ENCODE data around the gene C2orf15.
"Not testable (repeated sequence)": the region's sequence is repeated elsewhere in the genome, so short reads cannot be mapped to it uniquely, and the experiment has no call there.

The C2orf15 gene

DNA sequence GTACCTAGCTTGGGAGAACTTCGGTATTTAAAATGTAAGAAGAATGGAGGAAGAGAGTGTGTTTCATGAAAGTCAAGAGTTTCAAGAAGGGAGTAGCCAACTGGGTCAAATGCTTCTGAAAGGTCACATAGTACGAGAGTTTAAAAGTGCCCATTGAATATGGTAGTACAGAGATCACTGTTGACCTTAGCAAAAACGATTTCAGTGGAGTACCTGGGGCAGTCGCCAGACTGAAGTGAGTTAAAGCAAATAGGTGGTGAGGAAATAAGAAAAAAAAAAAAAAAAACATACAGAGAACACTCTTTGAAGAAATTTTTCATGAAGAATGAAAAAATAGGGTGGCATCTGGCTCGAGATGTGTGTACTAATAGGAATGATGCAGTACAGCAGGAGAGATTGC is 24.7 kb downstream of the C2orf15 start:
- DNase-seq (ENCODE audit: low spot score): no peak

DNA sequence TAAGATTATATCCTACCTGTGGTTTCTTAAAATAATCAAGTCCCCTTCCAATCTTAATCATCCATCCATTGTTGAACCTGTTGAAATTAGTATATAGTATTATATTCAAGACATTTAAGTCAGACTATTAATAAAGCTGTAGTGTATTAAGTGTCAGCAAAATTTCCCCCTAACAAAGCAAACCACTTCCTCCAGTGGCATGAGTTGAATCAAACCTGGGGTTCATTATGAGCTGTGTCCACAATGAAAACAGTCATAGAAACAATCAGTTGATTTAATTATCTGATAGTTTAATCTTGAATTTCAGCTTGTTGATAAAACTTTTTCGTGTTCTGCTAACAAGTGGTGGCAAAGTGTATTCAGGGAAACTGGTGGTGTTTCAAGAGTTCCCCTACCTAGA is 28.0 kb downstream of the C2orf15 start:
- no peak for DNase-seq (ENCODE audit: low spot score)

DNA sequence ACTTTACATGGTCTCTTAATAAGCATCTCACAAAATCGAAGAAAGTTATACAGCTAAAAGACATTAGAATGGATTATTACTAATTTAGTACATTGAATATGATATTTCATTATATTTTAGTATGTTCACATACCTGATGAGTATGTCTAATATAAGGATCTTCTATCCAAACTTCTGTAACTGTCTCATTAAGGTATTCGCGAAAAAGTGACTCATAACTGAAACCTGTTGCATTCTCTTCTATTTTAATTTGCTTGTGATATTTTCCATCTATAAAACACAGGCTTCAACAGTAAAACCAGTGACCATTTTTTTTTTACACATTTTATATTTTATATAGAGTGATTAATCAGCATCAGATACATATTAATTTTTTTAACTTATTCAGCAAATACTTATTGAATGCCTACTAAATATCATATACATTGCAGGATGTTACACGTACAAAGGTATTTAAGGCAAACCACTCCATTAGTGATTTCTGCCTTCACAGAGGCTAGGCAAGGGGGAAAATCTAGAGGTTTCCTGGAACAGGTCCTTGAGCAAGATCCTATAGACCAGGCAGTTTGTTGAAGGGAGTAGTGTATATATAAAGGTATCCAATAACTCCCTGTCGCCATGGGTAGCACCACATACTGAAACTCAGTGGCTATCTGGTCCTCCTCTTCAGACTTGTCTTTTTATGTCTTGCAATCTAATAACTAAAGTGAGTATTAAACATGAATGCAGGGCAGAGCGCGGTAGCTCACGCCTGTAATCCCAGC is 30.1 kb downstream of the C2orf15 start:
- DNase-seq (ENCODE audit: low spot score): no peak

DNA sequence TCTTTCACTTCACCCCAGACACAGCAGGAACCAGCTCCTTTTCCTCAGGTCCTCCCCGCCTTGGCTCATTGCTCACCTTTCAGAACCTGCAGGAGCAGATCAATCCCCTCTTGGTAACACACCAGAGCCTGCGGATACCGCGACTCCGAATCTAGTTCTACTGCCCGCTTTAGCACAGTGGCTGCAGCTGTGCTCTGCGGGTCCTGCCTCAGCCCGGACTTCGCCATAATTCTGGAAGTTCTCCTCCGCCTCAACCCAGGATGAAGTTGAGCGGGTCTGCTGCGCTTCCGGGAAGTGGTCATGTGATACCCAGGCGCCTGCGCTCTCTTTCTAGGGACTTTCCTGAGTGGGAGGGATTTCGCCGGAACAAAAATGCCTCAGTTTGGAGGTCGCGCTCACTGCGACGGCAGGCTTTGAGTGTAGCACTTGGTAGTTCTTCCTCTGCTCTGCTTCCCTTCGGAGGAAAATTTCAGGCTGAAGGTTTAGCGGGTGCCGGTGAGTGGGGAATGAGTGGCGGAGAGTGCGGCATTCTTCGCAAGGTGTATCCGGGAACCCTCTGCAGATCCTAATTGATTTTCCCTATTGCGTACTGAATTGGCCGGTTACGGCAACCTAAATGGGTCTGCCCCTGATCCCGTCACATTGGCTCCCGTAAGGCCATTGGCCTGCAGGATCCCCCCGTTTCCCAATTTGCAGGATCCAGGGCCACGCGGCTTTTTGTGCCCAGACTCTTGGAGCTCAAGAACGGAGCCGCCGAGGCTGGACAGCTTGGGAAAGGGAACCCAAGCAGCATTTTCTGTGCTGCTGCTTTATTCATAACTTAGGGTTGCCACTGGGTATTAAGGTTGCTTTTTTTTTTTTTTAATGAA is 39.5 kb downstream of the C2orf15 start, which contains the start of the genes MITD1 and MRPL30:
Gene MITD1 (minus strand): TSS at position 304 of the 869 bp plus-strand sequence. CDS start 77 bp downstream, at position 227.
Gene MRPL30 (plus strand): TSS at position 430 of the 869 bp plus-strand sequence. CDS start 5,020 bp downstream, outside the sequence.
- peak; percentile 96 for DNase-seq (ENCODE audit: low spot score)

DNA sequence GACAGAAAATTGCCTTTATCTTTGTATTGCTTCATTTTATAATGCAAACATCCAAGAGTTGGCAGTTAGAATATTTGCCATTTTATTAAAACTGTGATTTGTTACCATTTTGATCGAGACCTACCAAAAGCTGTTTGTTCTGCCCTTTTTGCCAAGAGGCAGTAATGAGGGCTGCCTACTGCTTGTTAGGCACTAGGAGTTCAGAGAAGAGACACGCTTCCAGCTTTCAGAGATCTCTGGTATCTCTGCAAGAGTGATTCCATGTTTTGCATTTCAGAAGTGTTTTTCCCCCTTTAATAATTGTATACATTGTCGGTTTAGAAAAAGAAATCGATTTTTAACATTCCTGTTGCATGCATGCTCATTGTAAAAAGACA is 40.1 kb downstream of the C2orf15 start:
- DNase-seq (ENCODE audit: low spot score): peak; percentile 19

DNA sequence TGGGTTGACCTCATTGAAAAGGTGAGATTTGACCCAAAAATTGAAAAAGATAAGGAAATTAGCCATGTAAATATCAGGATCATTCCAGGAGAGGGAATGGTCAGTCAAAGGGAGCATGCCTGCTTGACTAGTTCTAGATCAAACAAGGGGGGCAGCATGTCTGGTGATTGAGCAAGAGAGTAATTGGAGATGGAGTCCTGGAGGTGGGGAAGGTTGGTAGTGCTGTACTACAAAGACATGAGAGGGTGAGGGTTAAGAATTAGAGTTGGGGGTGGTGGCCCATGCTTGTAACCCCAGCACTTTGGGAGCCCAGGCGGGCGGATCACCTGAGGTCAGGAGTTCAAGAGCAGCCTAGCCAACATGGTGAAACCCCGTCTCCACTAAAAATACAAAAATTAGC is 41.5 kb downstream of the C2orf15 start:
- no peak for DNase-seq (ENCODE audit: low spot score)

DNA sequence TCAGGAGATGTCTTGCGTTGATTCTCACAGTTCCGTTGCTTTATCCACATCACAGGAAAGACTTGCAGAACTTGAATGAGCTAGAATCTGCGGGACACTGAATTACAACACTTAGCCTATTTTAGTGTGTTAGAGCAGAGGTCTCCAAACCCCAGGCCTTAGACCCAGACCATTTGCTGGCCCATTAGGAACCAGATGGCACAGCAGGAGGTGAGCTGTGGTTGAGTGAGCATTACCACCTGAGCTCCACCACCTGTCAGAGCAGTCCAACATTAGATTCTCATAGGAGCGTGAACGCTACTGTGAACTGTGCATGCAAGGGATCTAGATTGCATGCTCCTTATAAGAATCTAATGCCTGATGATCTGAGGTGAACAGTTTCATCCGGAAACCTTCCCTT is 43.3 kb downstream of the C2orf15 start:
- DNase-seq (ENCODE audit: low spot score): no peak

DNA sequence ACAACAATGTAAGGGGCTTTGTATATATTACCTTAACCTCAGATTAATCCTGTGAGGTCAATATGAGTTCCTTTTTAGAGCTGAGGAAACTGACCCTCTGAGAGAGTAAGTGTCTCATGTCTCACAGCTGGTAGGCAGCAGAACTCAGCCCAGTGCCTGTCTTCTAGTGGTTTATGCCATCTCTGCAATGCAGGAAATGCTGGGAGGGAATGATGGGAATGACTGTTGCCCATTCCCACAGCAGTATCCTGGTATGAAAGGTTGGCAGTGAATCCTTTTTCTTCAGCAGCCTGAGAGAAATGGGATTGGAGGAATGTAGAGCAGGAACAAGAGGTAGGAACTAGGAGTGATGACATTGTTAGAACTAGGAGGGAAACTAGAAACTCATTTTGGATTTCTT is 45.5 kb downstream of the C2orf15 start:
- DNase-seq (ENCODE audit: low spot score): no peak

DNA sequence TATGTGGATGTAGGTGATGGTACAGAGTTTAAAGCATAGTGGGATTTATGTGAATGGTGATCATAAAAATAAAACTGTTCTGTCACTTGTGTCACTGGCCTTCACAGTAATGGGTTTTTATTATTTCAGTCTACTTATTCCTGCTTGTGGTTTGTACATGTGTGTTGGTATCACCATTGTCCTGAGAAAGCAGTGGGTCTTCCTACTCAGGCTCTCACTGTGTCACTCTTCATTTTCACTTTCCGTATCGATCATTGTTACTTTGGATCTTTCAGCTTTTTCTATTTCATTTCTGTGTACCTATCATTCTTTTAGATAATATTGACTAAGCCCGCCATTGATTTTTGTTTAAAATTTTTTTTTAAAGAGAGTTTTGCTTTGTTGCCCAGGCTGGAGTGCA is 46.9 kb downstream of the C2orf15 start:
- DNase-seq (ENCODE audit: low spot score): no peak

DNA sequence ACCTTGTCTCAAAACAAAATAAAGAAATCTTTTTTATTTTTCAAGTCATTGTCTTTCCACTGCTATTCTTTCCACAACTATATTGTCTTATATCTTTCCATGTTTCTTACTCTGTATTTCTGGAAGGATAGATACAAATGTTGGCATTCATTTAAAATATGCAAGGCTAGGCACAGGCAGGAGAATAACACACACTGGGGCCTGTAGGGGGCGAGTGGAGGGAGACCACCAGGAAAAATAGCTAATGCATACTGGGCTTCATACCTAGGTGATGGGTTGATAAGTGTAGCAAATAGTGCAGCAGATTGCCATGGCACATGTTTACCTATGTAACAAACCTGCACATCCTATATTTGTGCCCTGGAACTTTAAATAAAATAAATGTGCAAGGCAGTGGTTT is 49.0 kb downstream of the C2orf15 start:
- DNase-seq (ENCODE audit: low spot score): no peak

DNA sequence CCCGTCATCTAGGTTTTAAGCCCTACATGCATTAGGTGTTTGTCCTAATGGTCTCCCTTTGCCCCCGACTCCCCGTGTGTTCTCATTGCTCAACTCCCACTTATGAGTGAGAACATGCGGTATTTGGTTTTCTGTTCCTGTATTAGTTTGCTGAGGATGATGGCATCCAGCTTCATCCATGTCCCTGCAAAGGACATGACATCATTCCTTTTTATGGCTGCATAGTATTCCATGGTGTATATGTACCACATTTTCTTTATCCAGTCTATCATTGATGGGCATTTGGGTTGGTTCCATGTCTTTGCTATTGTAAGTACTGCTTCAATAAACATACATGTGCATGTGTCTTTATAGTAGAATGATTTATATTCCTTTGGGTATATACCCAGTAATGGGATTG is 50.9 kb downstream of the C2orf15 start:
- not testable (repeated sequence) for DNase-seq (ENCODE audit: low spot score)

DNA sequence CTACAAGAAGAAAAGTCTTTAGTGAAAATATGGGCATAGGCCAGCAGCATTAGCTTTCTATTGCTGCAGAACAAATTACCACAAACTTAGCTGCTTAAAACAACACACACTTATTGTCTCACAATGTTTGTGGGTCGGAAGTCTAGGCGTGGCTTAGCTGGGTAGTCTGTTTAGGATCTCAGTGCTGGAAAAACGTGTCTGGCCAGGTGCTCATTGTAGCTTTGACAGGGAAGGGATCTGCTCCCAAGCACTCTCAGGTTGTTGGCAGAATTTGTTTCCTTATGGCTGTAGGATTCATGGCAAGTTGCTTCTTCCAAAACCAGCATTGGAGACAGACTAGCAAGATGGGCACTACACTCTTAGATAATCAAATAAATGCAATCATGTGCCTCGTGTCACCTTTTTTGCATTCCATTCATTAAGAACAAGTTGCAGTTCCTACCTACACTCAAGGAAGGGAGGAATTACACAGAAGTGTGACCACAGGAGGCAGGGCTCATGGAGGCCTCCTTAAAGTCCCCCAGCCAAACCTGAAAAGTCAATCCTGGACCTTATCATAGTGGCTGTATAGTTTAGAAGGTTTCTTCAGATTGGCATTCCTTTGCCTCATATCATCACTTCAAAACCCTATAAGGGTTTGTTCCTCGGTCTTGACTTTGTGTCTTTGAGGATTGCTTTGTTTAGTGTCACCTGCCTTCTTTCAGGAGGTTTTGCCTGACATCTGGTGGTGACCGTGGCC is 56.8 kb downstream of the C2orf15 start:
- DNase-seq (ENCODE audit: low spot score): no peak

DNA sequence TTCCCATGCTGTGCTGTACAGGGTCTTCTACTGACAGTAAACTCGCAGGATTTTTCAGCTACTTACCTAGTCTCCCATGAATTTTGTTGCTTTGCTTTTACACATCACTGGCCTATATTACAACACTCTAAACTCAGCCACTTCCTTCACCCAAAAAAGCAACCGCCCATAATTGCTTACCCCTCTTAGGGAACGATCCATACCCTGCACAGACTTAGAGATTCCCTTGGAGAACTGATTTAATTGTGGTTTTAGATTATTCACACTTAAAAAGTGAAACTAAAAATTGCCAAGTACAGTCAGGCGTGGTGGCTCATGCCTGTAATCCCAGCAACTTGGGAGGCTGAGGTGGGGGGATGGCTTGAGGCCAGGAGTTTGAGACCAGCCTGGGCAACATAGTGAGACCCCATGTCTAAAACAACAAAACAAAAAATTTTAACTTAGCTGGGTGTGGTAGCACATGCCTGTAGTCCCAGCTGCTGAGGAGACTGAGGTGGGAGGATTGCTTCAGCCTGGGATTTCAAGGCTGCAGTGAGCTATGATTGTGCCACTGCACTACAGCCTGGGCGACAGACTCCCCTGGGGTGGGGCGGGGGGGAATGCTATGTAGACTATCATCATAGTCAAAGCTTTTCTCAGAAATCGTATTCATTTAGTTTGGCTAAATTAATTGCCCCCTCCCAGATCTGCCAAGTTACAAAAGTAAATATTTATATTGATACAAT is 58.7 kb downstream of the C2orf15 start:
- DNase-seq (ENCODE audit: low spot score): no peak

Measured in kidney capillary endothelial cell (primary cell).